Uterus (tissue), 4 donors: Measurements from ENCODE around the gene GRK5. TPM values are rescaled to one million over a fixed set of nuclear protein-coding genes. Genes with fewer than 3 reads are reported as not detected.

Experiments
- DNase-seq, 2 donors: peaks; one replicate each; pipeline ENCODE4 v3.0.0-alpha.2; 2019 to 2020
- H3K27ac ChIP-seq, 2 donors: fragments of 200-600 bp; sonication (generic); 1 replicate in 1 of 2; 2 replicates in 1 of 2; pipeline ENCODE4 v1.5.1; 2016 to 2018
- H3K27me3 ChIP-seq, 2 donors: fragments of 200-600 bp; sonication (generic); one replicate each; pipeline ENCODE4 v1.5.1; 2018 to 2019; ENCODE audit warnings: control low read depth in 1 of 2
- H3K36me3 ChIP-seq, 2 donors: fragments of 200-600 bp; sonication (generic); one replicate each; pipeline ENCODE4 v1.5.1; 2019; ENCODE audit warnings: control low read depth in 1 of 2
- H3K4me1 ChIP-seq, 2 donors: fragments of 200-600 bp; sonication (generic); one replicate each; pipeline ENCODE4 v1.5.1; 2018 to 2019; ENCODE audit warnings: control low read depth in 1 of 2
- H3K4me3 ChIP-seq, 2 donors: fragments of 200-600 bp; sonication (generic); 1 replicate in 1 of 2; 2 replicates in 1 of 2; pipeline ENCODE4 v1.5.1; 2018 to 2019; ENCODE audit warnings: mild to moderate bottlenecking in 1 of 2
- H3K9me3 ChIP-seq, 2 donors: fragments of 200-600 bp; sonication (generic); one replicate each; pipeline ENCODE4 v1.5.1; 2019; ENCODE audit warnings: control low read depth in 1 of 2
- CTCF ChIP-seq, 4 experiments: fragments of 200-600 bp in 2 of 4; fragments of 450-650 bp in 2 of 4; sonication (generic) in 2 of 4; IDR thresholded peaks; one replicate each; pipeline ENCODE4 v1.5.1; 2016 to 2019; ENCODE audit warnings: antibody characterized with exemption in 4 of 4, mild to moderate bottlenecking in 2 of 4, moderate library complexity in 1 of 4
- POLR2A ChIP-seq, 2 donors: fragments of 450-650 bp; IDR thresholded peaks; one replicate each; pipeline ENCODE4 v1.6.1; 2016; ENCODE audit warnings: antibody characterized with exemption in 2 of 2, mild to moderate bottlenecking in 1 of 2, moderate library complexity in 1 of 2
- intact Hi-C: fragments of 100-400 bp; cut with DNase I; formaldehyde crosslinking; loops from one replicate; pipeline ENCODE4 v1.15.1; 2023; ENCODE audit warnings: low total_unique reads
- total RNA-seq, 4 donors: library from RNA; depleted of rRNA in 3 of 4; stranded (reverse); fragments of >200 nt in 3 of 4; gene quantifications; one replicate each; pipeline versions ENCODE4 v1.1.0 to v1.2.4, GENCODE V29; 2014 to 2023
- donor health status: DM: yes; HTN: yes; CAD: no.

The GRK5 gene
- total RNA-seq, 4 donors from 2014 or later, result 11.6 to 34.6 (median 14.1) TPM

- no peaks in the 10 kb centered on the region for H3K27me3 ChIP-seq
- H3K4me1 ChIP-seq, result peaks cover 0 to 5% of the 10 kb centered on the region in 2 donors
- H3K36me3 ChIP-seq, result no peaks in the 10 kb centered on the region
- H3K4me3 ChIP-seq, result no peak overlapping the region
- DNase-seq, result no peak
- H3K9me3 ChIP-seq, result no peaks in the 10 kb centered on the region
- no peak for TF ChIP-seq CTCF (IDR thresholded peaks at IDR 0.05)
- no peak for TF ChIP-seq POLR2A (IDR thresholded peaks at IDR 0.05)
- H3K27ac ChIP-seq, result no peak overlapping the region
- intact Hi-C loops, result no loop called here
Measured at GRCh38 chr10:119439922-119440321, 232.6 kb downstream of the GRK5 start.

- H3K27me3 ChIP-seq, result no peaks in the 10 kb centered on the region
- H3K9me3 ChIP-seq, result no peaks in the 10 kb centered on the region
- intact Hi-C loops, result no loop called here
- no peaks in the 10 kb centered on the region for H3K36me3 ChIP-seq
- H3K4me1 ChIP-seq, result peaks cover 0 to 5% of the 10 kb centered on the region in 2 donors
- no peak overlapping the region for H3K4me3 ChIP-seq
- H3K27ac ChIP-seq, result peak overlapping the region; percentile 86 to 88
- DNase-seq, result peak; percentile 68 to 69
- TF ChIP-seq CTCF (IDR thresholded peaks at IDR 0.05) (no peak), POLR2A (IDR thresholded peaks at IDR 0.05) (no peak)
Measured at GRCh38 chr10:119441151-119441821, 233.9 kb downstream of the GRK5 start.

DNA sequence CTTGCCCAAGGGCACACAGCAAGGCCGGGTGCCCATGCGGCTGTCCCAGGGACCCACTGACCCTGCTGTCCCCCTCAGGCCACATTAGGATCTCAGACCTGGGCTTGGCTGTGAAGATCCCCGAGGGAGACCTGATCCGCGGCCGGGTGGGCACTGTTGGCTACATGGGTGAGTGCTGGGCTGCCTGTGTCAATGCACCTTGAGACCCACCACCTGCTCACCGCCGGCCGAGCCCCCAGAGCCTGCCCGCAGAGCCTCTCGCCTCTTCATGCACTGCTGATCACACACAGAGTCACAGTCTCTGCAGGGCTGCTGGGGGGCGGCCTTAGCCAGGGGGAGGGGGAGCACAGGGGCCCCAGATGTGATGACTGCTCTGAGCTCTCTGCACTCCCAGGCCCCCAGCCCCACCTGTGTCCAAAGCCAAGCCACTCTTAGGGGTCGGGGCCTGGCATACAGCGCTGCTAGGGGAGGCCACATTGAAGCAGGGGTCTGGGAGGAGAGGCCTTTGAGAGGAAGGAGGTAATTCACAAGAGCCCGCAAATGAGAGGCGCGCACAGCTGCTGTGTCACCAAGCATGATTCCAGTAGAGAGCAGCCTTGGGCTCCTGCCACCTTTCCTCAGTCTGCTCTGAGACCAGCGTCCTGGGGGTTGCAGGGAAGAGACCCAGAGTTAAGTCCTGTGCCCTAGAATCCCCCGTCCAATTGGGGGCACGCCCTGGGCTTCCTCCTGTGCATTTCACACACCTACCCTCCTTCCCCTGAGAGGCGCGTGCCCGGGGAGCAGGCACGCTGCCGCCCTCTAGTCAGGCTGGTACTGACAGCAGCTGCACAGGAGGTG lies 234.8 kb downstream of the GRK5 start:
- H3K36me3 ChIP-seq, result no peaks in the 10 kb centered on the region
- DNase-seq, result no peak
- no peak overlapping the region for H3K4me3 ChIP-seq
- H3K4me1 ChIP-seq, result peaks cover 0 to 5% of the 10 kb centered on the region in 2 donors
- intact Hi-C loops, result no loop called here
- no peaks in the 10 kb centered on the region for H3K27me3 ChIP-seq
- no peaks in the 10 kb centered on the region for H3K9me3 ChIP-seq
- TF ChIP-seq CTCF (IDR thresholded peaks at IDR 0.05), result no peak
- no peak for TF ChIP-seq POLR2A (IDR thresholded peaks at IDR 0.05)
- H3K27ac ChIP-seq, result peak overlapping the region; percentile 86 to 88

- no peaks in the 10 kb centered on the region for H3K27me3 ChIP-seq
- peaks cover 0 to 5% of the 10 kb centered on the region in 2 donors for H3K4me1 ChIP-seq
- peak overlapping the region in 1 of 2 donors; percentile 86 for H3K27ac ChIP-seq
- no peak for TF ChIP-seq CTCF (IDR thresholded peaks at IDR 0.05)
- no peak for TF ChIP-seq POLR2A (IDR thresholded peaks at IDR 0.05)
- no peak for DNase-seq
- no peaks in the 10 kb centered on the region for H3K9me3 ChIP-seq
- H3K36me3 ChIP-seq, result no peaks in the 10 kb centered on the region
- H3K4me3 ChIP-seq, result no peak overlapping the region
- intact Hi-C loops, result no loop called here
Measured at GRCh38 chr10:119442758-119443060, 235.3 kb downstream of the GRK5 start.

GRCh38 chr10:119443441-119443840 lies 236.1 kb downstream of the GRK5 start:
- no peak for TF ChIP-seq POLR2A (IDR thresholded peaks at IDR 0.05)
- no peak for TF ChIP-seq CTCF (IDR thresholded peaks at IDR 0.05)
- Histone ChIP-seq H3K27ac (no peak overlapping the region), H3K36me3 (no peaks in the 10 kb centered on the region), H3K9me3 (no peaks in the 10 kb centered on the region), H3K4me3 (no peak overlapping the region), H3K4me1 (peaks cover 0 to 5% of the 10 kb centered on the region in 2 donors), H3K27me3 (no peaks in the 10 kb centered on the region)
- no peak for DNase-seq
- intact Hi-C loops, result no loop called here
